H1 (cell line): ENCODE measurements around the gene F3. TPM values are rescaled to one million over a fixed set of nuclear protein-coding genes. Genes with fewer than 3 reads are reported as not detected.

Experiments
- CHD7 ChIP-seq: fragments of 300-600 bp; sonication (generic); IDR thresholded peaks from 2 replicates; pipeline ENCODE4 v1.7.1; 2012; ENCODE audit warnings: low read length, moderate library complexity, mild to moderate bottlenecking, inconsistent platforms; ENCODE audit not compliant: insufficient replicate concordance
- EGR1 ChIP-seq: IDR thresholded peaks from 2 replicates; pipeline ENCODE4 v1.6.1; 2011; ENCODE audit warnings: low read depth, low read length, borderline replicate concordance
- EP300 ChIP-seq, 2 experiments: IDR thresholded peaks; 1 replicate in 1 of 2; 2 replicates in 1 of 2; pipeline ENCODE4 v1.6.1; 2011 to 2012; ENCODE audit warnings: low read depth in 2 of 2, low read length in 2 of 2, mild to moderate bottlenecking in 2 of 2, borderline replicate concordance in 1 of 2, inconsistent platforms in 1 of 2, moderate library complexity in 1 of 2
- KDM5A ChIP-seq: fragments of 200-600 bp; IDR thresholded peaks from 2 replicates; pipeline ENCODE4 v1.7.1; 2012; ENCODE audit warnings: mild to moderate bottlenecking, low read length, inconsistent platforms, mixed read lengths
- RFX5 ChIP-seq: IDR thresholded peaks from 2 replicates; pipeline ENCODE4 v1.6.1; 2011; ENCODE audit warnings: low read depth, low read length, improper control_type of control experiment, borderline replicate concordance
- RNF2 ChIP-seq: fragments of 200-900, 300-1000 bp; sonication (generic); IDR thresholded peaks from 2 replicates; pipeline ENCODE4 v1.7.1; 2016; ENCODE audit warnings: borderline replicate concordance, low read depth, mild to moderate bottlenecking, antibody characterized with exemption, low read length; ENCODE audit not compliant: poor library complexity, severe bottlenecking; ENCODE audit errors: missing control alignments
- RXRA ChIP-seq: IDR thresholded peaks from 2 replicates; pipeline ENCODE4 v1.6.1; 2011; ENCODE audit warnings: low read depth, mild to moderate bottlenecking, low read length, moderate library complexity; ENCODE audit not compliant: insufficient read depth
- SAP30 ChIP-seq: fragments of 300-600 bp; sonication (generic); IDR thresholded peaks from 2 replicates; pipeline ENCODE4 v1.7.1; 2012; ENCODE audit warnings: low read length, moderate library complexity, mild to moderate bottlenecking, inconsistent platforms; ENCODE audit not compliant: insufficient read depth, insufficient replicate concordance
- SIRT6 ChIP-seq: IDR thresholded peaks from one replicate; pipeline ENCODE4 v1.7.1; 2012; ENCODE audit warnings: low read length, inconsistent platforms
- SP1 ChIP-seq: IDR thresholded peaks from 2 replicates; pipeline ENCODE4 v1.6.1; 2011; ENCODE audit warnings: low read depth, low read length
- TCF12 ChIP-seq: IDR thresholded peaks from 2 replicates; pipeline ENCODE4 v1.6.1; 2011; ENCODE audit warnings: low read depth, mild to moderate bottlenecking, low read length
- ZNF274 ChIP-seq: IDR thresholded peaks from 2 replicates; pipeline ENCODE4 v1.7.0; 2012; ENCODE audit warnings: low read length, borderline replicate concordance; ENCODE audit errors: extremely low read depth
- polyA plus RNA-seq, 7 experiments: library from polyadenylated mRNA; depleted of rRNA in 3 of 7; stranded (reverse) in 5 of 7; unstranded in 2 of 7; fragments of >200 nt in 5 of 7; fragments of 200-250 nt in 2 of 7; gene quantifications; 1 replicate in 5 of 7; 2 replicates in 1 of 7; 4 replicates in 1 of 7; pipeline versions ENCODE4 v1.2.1 to v1.2.3, GENCODE V29; 2011 to 2013; ENCODE audit warnings: missing spikeins in 2 of 7, mixed read lengths in 2 of 7
- total RNA-seq: library from RNA; stranded (reverse); fragmentation: NEBNext Ultra II Directional; extraction: Animal tissue kit (Norgen Biotek cat#: 25700); gene quantifications from 2 replicates; pipeline ENCODE4 v1.2.1, GENCODE V29; 2021

F3 gene
- total and polyA plus RNA-seq, 2 of the 8 experiments (the other 6 are each of a cell fraction or from before 2014, with no cell fraction given), result 2.6 to 8.6 TPM

GRCh38 chr1:94529416-94529815, 12.1 kb downstream of the F3 start (continued):
- no peak for TF ChIP-seq CHD7
- no peak for TF ChIP-seq SIRT6
- no peak for TF ChIP-seq RXRA
- TF ChIP-seq EP300 (IDR thresholded peaks at IDR 0.05; ENCODE audit: borderline replicate concordance in 1 of 2, low read depth in 2 of 2, low read length in 2 of 2), result no peak
- TF ChIP-seq ZNF274, result no peak
- no peak for TF ChIP-seq SP1
- TF ChIP-seq TCF12, result no peak
- no peak for TF ChIP-seq RFX5
- no peak for TF ChIP-seq KDM5A
- TF ChIP-seq RNF2, result no peak
- no peak for TF ChIP-seq SAP30
- TF ChIP-seq EGR1, result no peak
